HCT116 (cell line): ENCODE data around the gene ANO4. TPM values are rescaled to one million over a fixed set of nuclear protein-coding genes. Genes with fewer than 3 reads are reported as not detected.

Experiments
- ATAC-seq: fragments of 200-7000 bp; cut with Tn5 transposase; 2 replicates; pipeline ENCODE4 v1.9.1; 2020; ENCODE audit warnings: mild to moderate bottlenecking, moderate library complexity
- BruUV-seq: library from RNA; stranded (reverse); fragments of 400-500 nt; replicated peaks from 2 replicates; lab custom pipeline; 2021; lab: Mats Ljungman, UMichigan
- CTCF ChIA-PET: fragments of 300-600 bp; sonication (Branson Sonifier 250); formaldehyde crosslinking; loops from one replicate; lab custom pipeline; 2021; ENCODE audit warnings: antibody characterized with exemption; lab: Charles Lee
- POLR2A ChIA-PET: fragments of 300-600, 350-600 bp; sonication (Branson Sonifier 250); formaldehyde crosslinking; loops from one replicate; lab custom pipeline; 2021; ENCODE audit warnings: antibody characterized with exemption; lab: Charles Lee
- RAD21 ChIA-PET, 2 experiments: fragments of 300-600 bp; sonication (Branson Sonifier 250); formaldehyde crosslinking; loops; one replicate each; lab custom pipeline; 2023; ENCODE audit warnings: low total read pairs in 2 of 2; ENCODE audit not compliant: uncharacterized antibody in 2 of 2, unreplicated experiment in 2 of 2, low non-redundant PET in 1 of 2; lab: Charles Lee
- DNase-seq: peaks from one replicate; pipeline ENCODE4 v3.0.0-alpha.2; 2010; ENCODE audit warnings: low read depth, low spot score
- H2AFZ ChIP-seq: fragments of 200-600 bp; shearing (Covaris generic), sonication (generic); 2 replicates; pipeline ENCODE4 v1.6.1; 2017; ENCODE audit warnings: low read depth, mixed run types, mixed read lengths, antibody characterized with exemption, low read length; ENCODE audit not compliant: poor library complexity, severe bottlenecking
- H3K27ac ChIP-seq: 2 replicates; pipeline ENCODE4 v1.5.1; 2012; ENCODE audit warnings: low read depth, low read length
- H3K27me3 ChIP-seq: fragments of 200-600 bp; sonication (generic); 2 replicates; pipeline ENCODE4 v1.6.1; 2016; ENCODE audit warnings: mixed run types, low read length, mixed read lengths; ENCODE audit not compliant: insufficient read depth
- H3K36me3 ChIP-seq, 2 experiments: fragments of 200-500 bp in 1 of 2; fragments of 200-600 bp in 1 of 2; sonication (Bioruptor generic) in 1 of 2; sonication (generic) in 1 of 2; 2 replicates each; pipeline versions ENCODE4 v1.5.1 to v1.6.1; 2014 to 2016; ENCODE audit warnings: low read length in 2 of 2, inconsistent platforms in 1 of 2, mixed read lengths in 1 of 2, mixed run types in 1 of 2; ENCODE audit not compliant: insufficient read depth in 2 of 2, control insufficient read depth in 1 of 2
- H3K4me1 ChIP-seq, 2 experiments: fragments of 200-600 bp in 1 of 2; sonication (generic) in 1 of 2; 2 replicates each; pipeline versions ENCODE4 v1.5.1 to v1.6.1; 2012 to 2017; ENCODE audit warnings: low read length in 2 of 2, inconsistent platforms in 1 of 2, mild to moderate bottlenecking in 1 of 2, mixed read lengths in 1 of 2, mixed run types in 1 of 2, moderate library complexity in 1 of 2; ENCODE audit not compliant: insufficient read depth in 2 of 2, control insufficient read depth in 1 of 2
- H3K4me2 ChIP-seq: fragments of 200-600 bp; sonication (generic); 2 replicates; pipeline ENCODE4 v1.6.1; 2017; ENCODE audit warnings: mixed run types, low read length, mixed read lengths
- H3K4me3 ChIP-seq, 2 experiments: fragments of 200-600 bp in 1 of 2; sonication (generic) in 1 of 2; replicated peaks in 1 of 2; 2 replicates each; pipeline ENCODE4 v1.5.1; 2011 to 2016; ENCODE audit warnings: low read length in 2 of 2, control low read depth in 1 of 2, low read depth in 1 of 2, mild to moderate bottlenecking in 1 of 2, mixed read lengths in 1 of 2, mixed run types in 1 of 2
- H3K79me2 ChIP-seq: fragments of 200-600 bp; sonication (generic); 2 replicates; pipeline ENCODE4 v1.6.1; 2017; ENCODE audit warnings: mild to moderate bottlenecking, mixed run types, low read length, moderate library complexity, mixed read lengths; ENCODE audit not compliant: insufficient read depth
- H3K9ac ChIP-seq: fragments of 200-600 bp; sonication (generic); 2 replicates; pipeline ENCODE4 v1.6.1; 2016; ENCODE audit warnings: low read length, mixed read lengths
- H3K9me2 ChIP-seq: fragments of 200-600 bp; sonication (generic), shearing (Covaris generic); 2 replicates; pipeline ENCODE4 v1.6.1; 2017; ENCODE audit warnings: mixed run types, mild to moderate bottlenecking, moderate library complexity; ENCODE audit not compliant: insufficient read depth
- H3K9me3 ChIP-seq, 2 experiments: fragments of 200-500 bp in 1 of 2; fragments of 200-600 bp in 1 of 2; sonication (Bioruptor generic) in 1 of 2; sonication (generic) in 1 of 2; 2 replicates each; pipeline ENCODE4 v1.6.1; 2014 to 2017; ENCODE audit warnings: low read length in 2 of 2, mixed read lengths in 2 of 2, inconsistent platforms in 1 of 2, low read depth in 1 of 2, mild to moderate bottlenecking in 1 of 2, mixed run types in 1 of 2, moderate library complexity in 1 of 2; ENCODE audit not compliant: control insufficient read depth in 1 of 2, insufficient read depth in 1 of 2
- H4K20me1 ChIP-seq: fragments of 200-600 bp; sonication (generic), shearing (Covaris generic); 2 replicates; pipeline ENCODE4 v1.6.1; 2017; ENCODE audit warnings: mixed run types, mild to moderate bottlenecking, moderate library complexity; ENCODE audit not compliant: insufficient read depth
- ATF3 ChIP-seq: IDR thresholded peaks from 2 replicates; pipeline ENCODE4 v1.6.1; 2012
- CEBPB ChIP-seq: IDR thresholded peaks from 2 replicates; pipeline ENCODE4 v1.6.1; 2012; ENCODE audit warnings: low read depth
- EGR1 ChIP-seq: IDR thresholded peaks from 2 replicates; pipeline ENCODE4 v1.6.1; 2012; ENCODE audit warnings: low read depth
- EZH2 ChIP-seq: fragments of 200-600 bp; sonication (generic); IDR thresholded peaks from 2 replicates; pipeline ENCODE4 v1.6.1; 2017; ENCODE audit warnings: antibody characterized with exemption, mixed run types
- FOSL1 ChIP-seq: IDR thresholded peaks from 2 replicates; pipeline ENCODE4 v1.6.1; 2012; ENCODE audit warnings: low read depth
- JUND ChIP-seq: IDR thresholded peaks from 2 replicates; pipeline ENCODE4 v1.6.1; 2012
- POLR2A ChIP-seq: IDR thresholded peaks from 2 replicates; pipeline ENCODE4 v1.7.0; 2011; ENCODE audit warnings: borderline replicate concordance; ENCODE audit not compliant: insufficient read depth, insufficient read length; ENCODE audit errors: extremely low read depth
- RAD21 ChIP-seq: IDR thresholded peaks from 2 replicates; pipeline ENCODE4 v1.6.1; 2012; ENCODE audit warnings: low read depth, mild to moderate bottlenecking
- SRF ChIP-seq: IDR thresholded peaks from 2 replicates; pipeline ENCODE4 v1.6.1; 2012; ENCODE audit warnings: low read depth
- TCF7L2 ChIP-seq: IDR thresholded peaks from 2 replicates; pipeline ENCODE4 v1.7.0; 2011; ENCODE audit warnings: borderline replicate concordance, inconsistent platforms; ENCODE audit not compliant: insufficient read depth, insufficient read length; ENCODE audit errors: extremely low read depth
- ZNF274 ChIP-seq: fragments of 200-500 bp; sonication (Bioruptor generic); IDR thresholded peaks from 2 replicates; pipeline ENCODE4 v1.6.1; 2014; ENCODE audit warnings: mild to moderate bottlenecking, low read depth, low read length, inconsistent platforms
- intact Hi-C: fragments of 100-400 bp; cut with micrococcal nuclease; formaldehyde crosslinking; loops from 2 replicates; pipeline ENCODE4 v1.10.0; 2022
- total RNA-seq: library from RNA; stranded (reverse); gene quantifications from one replicate; pipeline ENCODE4 v1.2.1, GENCODE V29; 2021; ENCODE audit not compliant: unreplicated experiment
- TF ChIP-seq, protein P1 (sequence below): IDR thresholded peaks from 2 replicates; pipeline ENCODE4 v1.6.1; 2011; ENCODE audit warnings: mild to moderate bottlenecking, low read length, moderate library complexity; ENCODE audit not compliant: insufficient replicate concordance; ENCODE audit errors: extremely low read depth
- TF ChIP-seq, protein P2 (sequence below): IDR thresholded peaks from 2 replicates; pipeline ENCODE4 v1.6.1; 2012

ANO4 gene
- total RNA-seq, 1 experiment from 2014 or later: 1.7 TPM

DNA sequence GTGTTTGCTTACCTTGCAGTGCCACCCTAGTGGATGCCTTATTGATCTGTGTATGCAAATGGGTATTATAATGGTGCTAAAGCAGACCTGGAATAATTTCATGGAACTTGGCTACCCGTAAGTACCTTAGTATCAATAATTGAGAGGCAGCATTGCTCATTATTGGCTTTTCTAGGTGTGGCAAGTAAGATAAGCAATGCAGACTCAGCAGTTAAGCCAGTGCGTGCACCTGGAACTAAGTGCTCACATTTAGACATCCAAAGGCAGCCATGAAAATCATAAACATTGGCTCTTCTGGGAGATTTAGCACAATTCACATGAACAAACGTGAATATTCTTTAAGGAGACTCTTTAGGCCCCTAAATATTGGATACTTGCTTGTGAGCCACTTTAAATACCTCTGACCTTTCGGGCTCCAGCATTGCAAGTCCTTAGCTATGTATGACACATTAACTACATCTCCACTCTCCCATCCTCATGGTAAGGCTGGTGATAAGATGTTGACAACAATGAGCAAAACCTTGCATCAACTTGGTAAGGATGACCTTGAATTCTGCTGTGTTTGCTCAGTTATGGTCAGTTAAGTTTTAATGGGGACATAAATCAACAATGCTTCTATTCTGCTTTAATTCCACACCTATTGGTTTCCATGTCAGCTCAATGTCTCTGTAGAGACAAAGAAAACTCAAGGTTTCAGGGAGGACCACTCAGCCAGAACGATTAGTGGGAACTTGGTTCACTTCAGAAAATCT is 303.4 kb downstream of the ANO4 start (continued):
- TF ChIP-seq EZH2 (no peak), FOSL1 (no peak), SRF (no peak), ZNF274 (no peak), RAD21 (no peak), ATF3 (no peak), CEBPB (no peak)

- ATAC-seq: no peak
- no peaks in the 10 kb centered on the region for H3K36me3 ChIP-seq
- intact Hi-C loops: no loop called here
- no peak overlapping the region for H3K4me3 ChIP-seq
- H3K4me1 ChIP-seq: no peaks in the 10 kb centered on the region
- ChIA-PET RAD21 (no interaction called here), POLR2A (no interaction called here)
- no peaks in the 10 kb centered on the region for H4K20me1 ChIP-seq
- no peak for DNase-seq
- no TSS peak for BruUV-seq
- no peaks in the 10 kb centered on the region for H3K27me3 ChIP-seq
- H3K27ac ChIP-seq: no peak overlapping the region
- H3K9me2 ChIP-seq: no peaks in the 10 kb centered on the region
- TF ChIP-seq ZNF274: no peak
- TF ChIP-seq FOSL1: no peak
- no peak for TF ChIP-seq EZH2
- TF ChIP-seq EGR1: no peak
- TF ChIP-seq JUND: no peak
- TF ChIP-seq SRF: no peak
- TF ChIP-seq POLR2A: no peak
- TF ChIP-seq, protein P1, sequence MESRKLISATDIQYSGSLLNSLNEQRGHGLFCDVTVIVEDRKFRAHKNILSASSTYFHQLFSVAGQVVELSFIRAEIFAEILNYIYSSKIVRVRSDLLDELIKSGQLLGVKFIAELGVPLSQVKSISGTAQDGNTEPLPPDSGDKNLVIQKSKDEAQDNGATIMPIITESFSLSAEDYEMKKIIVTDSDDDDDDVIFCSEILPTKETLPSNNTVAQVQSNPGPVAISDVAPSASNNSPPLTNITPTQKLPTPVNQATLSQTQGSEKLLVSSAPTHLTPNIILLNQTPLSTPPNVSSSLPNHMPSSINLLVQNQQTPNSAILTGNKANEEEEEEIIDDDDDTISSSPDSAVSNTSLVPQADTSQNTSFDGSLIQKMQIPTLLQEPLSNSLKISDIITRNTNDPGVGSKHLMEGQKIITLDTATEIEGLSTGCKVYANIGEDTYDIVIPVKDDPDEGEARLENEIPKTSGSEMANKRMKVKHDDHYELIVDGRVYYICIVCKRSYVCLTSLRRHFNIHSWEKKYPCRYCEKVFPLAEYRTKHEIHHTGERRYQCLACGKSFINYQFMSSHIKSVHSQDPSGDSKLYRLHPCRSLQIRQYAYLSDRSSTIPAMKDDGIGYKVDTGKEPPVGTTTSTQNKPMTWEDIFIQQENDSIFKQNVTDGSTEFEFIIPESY: no peak
- TF ChIP-seq RAD21: no peak
- TF ChIP-seq, protein P2, sequence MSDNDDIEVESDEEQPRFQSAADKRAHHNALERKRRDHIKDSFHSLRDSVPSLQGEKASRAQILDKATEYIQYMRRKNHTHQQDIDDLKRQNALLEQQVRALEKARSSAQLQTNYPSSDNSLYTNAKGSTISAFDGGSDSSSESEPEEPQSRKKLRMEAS: no peak
- TF ChIP-seq TCF7L2: no peak
- TF ChIP-seq, all 23 proteins: peak for 0
- no peak overlapping the region for H3K4me2 ChIP-seq
- no peaks in the 10 kb centered on the region for H3K79me2 ChIP-seq
- no peak overlapping the region for H2AFZ ChIP-seq
- CTCF ChIA-PET: no interaction called here
- no peaks in the 10 kb centered on the region for H3K9me3 ChIP-seq
- H3K9ac ChIP-seq: no peak overlapping the region
Measured at GRCh38 chr12:101107032-101107763, 312.6 kb downstream of the ANO4 start.
